ENCODE results near the gene EDAR.

The EDAR gene

DNA sequence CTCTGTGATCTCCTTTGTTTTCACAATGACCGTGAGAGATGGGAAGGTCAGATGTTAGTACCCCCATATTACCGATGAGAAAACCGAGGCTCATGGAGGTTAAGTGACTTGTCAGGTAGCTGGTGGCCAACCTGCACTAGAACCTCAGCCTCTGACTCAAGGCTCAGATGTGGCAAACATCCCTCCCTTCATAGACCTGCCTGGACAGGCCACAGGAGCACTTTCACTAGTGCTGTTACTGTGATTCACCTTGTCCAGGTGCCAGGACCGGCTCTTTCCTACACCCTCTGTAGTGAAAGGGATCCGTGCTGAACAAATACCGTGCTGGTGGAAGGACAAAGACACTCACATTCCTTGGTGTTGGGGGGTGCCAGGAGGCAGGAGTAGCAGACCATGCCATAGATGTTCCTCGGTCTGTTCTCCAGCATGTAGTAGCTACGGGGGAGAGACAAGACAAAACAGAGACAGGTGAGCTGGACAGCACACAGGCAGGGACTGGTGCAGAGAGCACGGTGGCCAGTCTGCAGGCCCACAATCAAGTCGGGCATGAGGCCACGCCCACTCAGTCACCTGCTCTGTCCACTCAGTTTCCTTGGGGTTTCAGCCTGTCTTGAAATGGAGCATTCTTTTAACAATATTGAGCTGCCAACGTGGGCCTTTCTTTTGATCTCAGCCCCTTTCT, 65.9 kb downstream of the EDAR start:
- CTCF ChIA-PET: interaction anchor here (0.9 kb wide), 1 partner anchor 65 kb away, joined by 3 read pairs; no protein-coding TSS in a partner anchor
- POLR2A ChIA-PET (ENCODE audit: low non-redundant PET): no interaction called here
- peak; percentile 89 for DNase-seq (ENCODE audit: low spot score)
- peak overlapping the region; percentile 74 for H3K27ac ChIP-seq
- TF ChIP-seq CTCF (conservative IDR thresholded peaks at IDR 0.05; ENCODE audit: low read depth): no peak

- peak; percentile 71 for DNase-seq (ENCODE audit: low spot score)
- peak overlapping the region; percentile 74 for H3K27ac ChIP-seq
- TF ChIP-seq CTCF (conservative IDR thresholded peaks at IDR 0.05; ENCODE audit: low read depth): no peak
- ChIA-PET POLR2A (ENCODE audit: low non-redundant PET) (no interaction called here), CTCF (interaction anchor here (0.6 to 0.9 kb wide), 2 partner anchors 66 to 67 kb away, joined by 3 to 6 read pairs; no protein-coding TSS in a partner anchor)
Observed at GRCh38 chr2:108922141-108922915, 66.7 kb downstream of the EDAR start.

DNA sequence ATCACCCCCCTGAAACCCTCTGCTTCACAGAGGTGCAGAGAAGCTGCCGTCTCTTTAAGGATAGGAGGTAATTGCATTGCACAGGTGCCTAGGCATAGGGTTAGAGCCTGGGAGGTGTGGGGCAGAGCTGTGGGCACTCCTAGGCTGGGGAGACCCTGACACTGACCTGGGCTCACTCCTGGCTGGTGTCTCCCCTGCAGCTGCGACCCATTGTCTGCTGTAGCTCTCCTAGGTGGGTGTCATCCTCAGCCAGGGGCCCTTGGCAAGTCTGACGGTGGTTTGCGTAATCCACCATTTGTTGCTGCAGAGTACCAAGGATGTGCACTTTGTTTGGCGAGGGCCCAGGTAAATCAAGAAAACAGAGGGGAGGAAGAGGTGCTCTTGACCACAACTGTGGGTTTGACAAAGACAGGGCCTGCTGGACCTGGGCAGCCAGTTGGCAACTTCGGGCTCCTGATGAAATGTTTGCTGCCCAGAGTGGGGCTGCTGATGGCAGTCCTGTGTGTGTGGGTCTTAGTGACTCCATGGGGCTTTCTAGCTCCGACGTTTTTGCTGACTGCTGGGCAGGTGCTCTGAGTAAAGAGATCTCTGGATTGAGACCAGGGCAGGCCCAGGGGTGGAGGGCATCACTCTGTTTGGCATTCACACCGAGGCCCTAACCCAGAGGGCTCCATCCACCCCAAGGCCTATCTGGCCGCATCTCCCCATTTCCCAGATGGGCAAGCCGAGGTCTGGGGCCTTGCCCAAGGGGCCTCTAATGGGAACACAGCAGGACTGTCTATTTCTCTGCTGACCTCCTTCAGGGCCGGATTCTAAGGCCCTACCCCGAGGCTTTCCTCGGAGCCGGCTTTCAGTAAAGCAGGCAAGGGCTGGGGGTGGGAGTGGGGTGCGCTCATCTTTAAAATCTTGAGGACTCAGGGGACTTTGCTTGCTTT, 67.7 kb downstream of the EDAR start:
- no peak for DNase-seq (ENCODE audit: low spot score)
- TF ChIP-seq CTCF (conservative IDR thresholded peaks at IDR 0.05; ENCODE audit: low read depth): no peak
- peak overlapping the region; percentile 74 for H3K27ac ChIP-seq
- CTCF ChIA-PET: interaction anchor here (0.7 kb wide), 2 partner anchors 163 to 547 kb away, joined by 3 to 5 read pairs; no protein-coding TSS in a partner anchor
- POLR2A ChIA-PET (ENCODE audit: low non-redundant PET): no interaction called here

GRCh38 chr2:108920686-108921085, 68.3 kb downstream of the EDAR start:
- no peak for DNase-seq (ENCODE audit: low spot score)
- ChIA-PET CTCF (interaction anchor here (0.7 kb wide), 2 partner anchors 164 to 548 kb away, joined by 3 to 5 read pairs; no protein-coding TSS in a partner anchor), POLR2A (ENCODE audit: low non-redundant PET) (no interaction called here)
- H3K27ac ChIP-seq: peak overlapping the region; percentile 74; the same call in 1 of the 2 replicates
- no peak for TF ChIP-seq CTCF (conservative IDR thresholded peaks at IDR 0.05; ENCODE audit: low read depth)

DNA sequence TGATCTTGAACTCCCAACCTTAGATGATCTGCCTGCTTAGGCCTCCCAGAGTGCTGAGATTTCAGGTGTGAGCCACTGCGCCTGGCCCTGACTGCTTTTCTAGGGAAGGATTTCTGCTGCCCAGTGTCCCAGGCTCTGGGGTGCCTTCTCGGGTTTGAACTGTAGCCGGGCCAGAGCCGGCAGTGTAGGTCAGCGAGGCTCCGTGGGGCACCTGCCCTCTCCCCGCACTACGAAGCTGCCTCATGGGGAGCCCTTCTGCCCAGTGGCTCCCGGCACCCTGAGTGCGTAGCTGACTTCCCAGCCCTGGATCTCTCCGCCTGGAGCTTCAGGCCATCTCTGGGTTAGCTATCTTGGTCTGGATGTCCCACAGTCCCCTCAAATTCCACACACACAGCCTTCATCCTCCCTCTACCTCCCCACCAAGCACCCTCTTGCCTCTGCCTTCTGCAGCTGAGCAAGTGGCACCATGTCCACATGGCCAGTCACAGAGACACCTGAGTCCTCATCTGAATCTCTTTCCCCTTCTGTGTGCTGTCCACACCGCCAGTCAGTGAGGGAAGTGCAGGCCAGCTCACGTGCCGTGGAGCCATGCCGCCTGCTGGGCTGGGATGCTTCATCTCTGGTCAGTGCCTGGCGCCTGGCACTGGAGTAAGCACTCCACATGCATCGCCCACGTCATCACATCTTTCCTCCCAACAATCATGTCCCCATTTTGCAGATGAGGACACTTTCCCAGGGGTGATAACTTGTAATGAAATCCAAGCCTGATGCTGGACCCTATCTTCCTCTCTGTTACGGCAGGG, 69.2 kb downstream of the EDAR start:
- H3K27ac ChIP-seq: no peak overlapping the region
- no peak for TF ChIP-seq CTCF (conservative IDR thresholded peaks at IDR 0.05; ENCODE audit: low read depth)
- ChIA-PET CTCF (interaction anchor here (0.6 kb wide), 1 partner anchor 67 kb away, joined by 3 read pairs; no protein-coding TSS in a partner anchor), POLR2A (ENCODE audit: low non-redundant PET) (no interaction called here)
- no peak for DNase-seq (ENCODE audit: low spot score)
